Measurements from ENCODE around the gene HAUS8.
"Not testable (repeated sequence)": the region's sequence is repeated elsewhere in the genome, so short reads cannot be mapped to it uniquely, and the experiment has no call there.

Gene HAUS8

GRCh38 chr19:17101686-17102628 lies 26.7 kb upstream of the HAUS8 start:
- no peak for DNase-seq (ENCODE audit: low spot score)

GRCh38 chr19:17098326-17098725 lies 23.1 kb upstream of the HAUS8 start:
- no peak for DNase-seq (ENCODE audit: low spot score)

GRCh38 chr19:17097593-17098126 lies 22.4 kb upstream of the HAUS8 start:
- DNase-seq (ENCODE audit: low spot score): no peak

GRCh38 chr19:17095141-17095919 lies 20.1 kb upstream of the HAUS8 start:
- DNase-seq (ENCODE audit: low spot score): no peak

- not testable (repeated sequence) for DNase-seq (ENCODE audit: low spot score)
Observed at GRCh38 chr19:17094694-17095093, 19.4 kb upstream of the HAUS8 start.

GRCh38 chr19:17092696-17093095 lies 17.4 kb upstream of the HAUS8 start:
- no peak for DNase-seq (ENCODE audit: low spot score)

- no peak for DNase-seq (ENCODE audit: low spot score)
Observed at GRCh38 chr19:17091758-17092333, 16.6 kb upstream of the HAUS8 start.

GRCh38 chr19:17090583-17090982 lies 15.3 kb upstream of the HAUS8 start:
- no peak for DNase-seq (ENCODE audit: low spot score)

- DNase-seq (ENCODE audit: low spot score): no peak
Observed at GRCh38 chr19:17088552-17088951, 13.3 kb upstream of the HAUS8 start.

- no peak for DNase-seq (ENCODE audit: low spot score)
Observed at GRCh38 chr19:17086834-17087233, 11.6 kb upstream of the HAUS8 start.

GRCh38 chr19:17086120-17086519 lies 10.9 kb upstream of the HAUS8 start:
- DNase-seq (ENCODE audit: low spot score): no peak

- DNase-seq (ENCODE audit: low spot score): no peak
Observed at GRCh38 chr19:17081672-17082630, 6.7 kb upstream of the HAUS8 start.

- no peak for DNase-seq (ENCODE audit: low spot score)
Observed at GRCh38 chr19:17080440-17080801, 5.2 kb upstream of the HAUS8 start.

GRCh38 chr19:17079710-17080439 lies 4.6 kb upstream of the HAUS8 start:
- DNase-seq (ENCODE audit: low spot score): no peak

GRCh38 chr19:17078920-17079709 lies 3.9 kb upstream of the HAUS8 start:
- no peak for DNase-seq (ENCODE audit: low spot score)

- DNase-seq (ENCODE audit: low spot score): no peak
Observed at GRCh38 chr19:17078036-17078919, 3.0 kb upstream of the HAUS8 start.

GRCh38 chr19:17077447-17078028 lies 2.3 kb upstream of the HAUS8 start:
- no peak for DNase-seq (ENCODE audit: low spot score)

GRCh38 chr19:17076543-17076991 lies 1.3 kb upstream of the HAUS8 start:
- DNase-seq (ENCODE audit: low spot score): no peak
